ENCODE data around the gene DMBX1. TPM values are rescaled to one million over a fixed set of nuclear protein-coding genes. Genes with fewer than 3 reads are reported as not detected.

DMBX1 gene
- total RNA-seq, 4 donors from 2014 or later: 0.25 to 0.55 (median 0.30) TPM; not detected in 1

- no peaks in the 10 kb centered on the region for H3K9me3 ChIP-seq
- 29% methylated on average over 3 of the region's 3 CpGs for WGBS
- H3K4me1 ChIP-seq: peaks cover 26% of the 10 kb centered on the region
- peak; percentile 83 to 90 for DNase-seq (ENCODE audit: low spot score in 2 of 2)
- H3K36me3 ChIP-seq: no peaks in the 10 kb centered on the region
- H3K27ac ChIP-seq: no peak overlapping the region
- H3K27me3 ChIP-seq: peaks cover 31% of the 10 kb centered on the region
- H3K4me3 ChIP-seq: no peak overlapping the region
- no peak for TF ChIP-seq POLR2AphosphoS5 (IDR thresholded peaks at IDR 0.05)
- TF ChIP-seq CTCF (IDR thresholded peaks at IDR 0.05): peak; percentile 89 to 91
Observed at GRCh38 chr1:46527474-46528296, 38.0 kb downstream of the DMBX1 start.

DNA sequence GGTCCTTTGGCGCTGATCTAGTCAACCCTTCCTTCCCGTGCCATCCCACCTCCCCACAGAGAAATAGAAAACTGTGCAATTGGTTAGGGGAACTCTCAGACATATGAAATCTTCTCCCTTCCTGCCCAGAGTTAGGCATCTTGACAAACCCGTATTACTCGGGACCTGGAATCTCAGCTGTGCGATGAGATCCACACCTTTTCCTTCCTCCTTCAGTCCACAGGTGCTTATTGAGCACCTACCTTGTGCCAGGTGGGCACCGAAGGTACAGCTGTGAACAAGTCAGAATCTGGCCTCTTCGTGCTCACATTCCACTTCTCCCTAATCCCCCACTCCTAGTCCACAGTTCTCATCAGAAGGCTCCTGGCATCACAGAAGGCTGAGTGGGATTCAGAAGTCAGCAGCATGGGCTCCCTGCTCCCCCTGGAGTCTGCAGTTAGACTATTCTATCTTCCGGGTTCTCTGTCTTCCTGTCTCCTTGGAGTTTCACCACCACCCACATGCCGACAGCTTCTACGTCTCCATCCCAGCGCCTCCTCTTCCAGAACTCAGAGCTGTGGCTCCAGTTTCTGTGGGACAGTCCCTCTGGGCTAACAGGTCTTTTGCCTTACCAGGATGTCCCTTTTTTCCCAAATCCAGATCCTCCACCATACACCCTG is 38.8 kb downstream of the DMBX1 start:
- peaks cover 31% of the 10 kb centered on the region for H3K27me3 ChIP-seq

GRCh38 chr1:46529031-46529630 is 39.5 kb downstream of the DMBX1 start:
- peaks cover 19% of the 10 kb centered on the region for H3K4me1 ChIP-seq
- H3K9me3 ChIP-seq: no peaks in the 10 kb centered on the region
- WGBS: 57% methylated on average over 4 of the region's 4 CpGs
- no peak for DNase-seq (ENCODE audit: low spot score in 2 of 2)
- no peak overlapping the region for H3K4me3 ChIP-seq
- H3K27ac ChIP-seq: no peak overlapping the region
- TF ChIP-seq POLR2AphosphoS5 (IDR thresholded peaks at IDR 0.05): no peak
- TF ChIP-seq CTCF (IDR thresholded peaks at IDR 0.05): no peak
- TF ChIP-seq EP300 (IDR thresholded peaks at IDR 0.05): no peak
- TF ChIP-seq POLR2A (IDR thresholded peaks at IDR 0.05): no peak
- peaks cover 31% of the 10 kb centered on the region for H3K27me3 ChIP-seq
- no peaks in the 10 kb centered on the region for H3K36me3 ChIP-seq

More for the DNA sequence above, 38.8 kb downstream of the DMBX1 start:
- no peaks in the 10 kb centered on the region for H3K9me3 ChIP-seq
- H3K36me3 ChIP-seq: no peaks in the 10 kb centered on the region
- TF ChIP-seq POLR2AphosphoS5 (IDR thresholded peaks at IDR 0.05): no peak
- no peak for TF ChIP-seq CTCF (IDR thresholded peaks at IDR 0.05)
- TF ChIP-seq POLR2A (IDR thresholded peaks at IDR 0.05): no peak
- TF ChIP-seq EP300 (IDR thresholded peaks at IDR 0.05): no peak
- WGBS: 27% methylated on average over 10 of the region's 11 CpGs
- H3K4me1 ChIP-seq: peaks cover 23% of the 10 kb centered on the region
- H3K4me3 ChIP-seq: no peak overlapping the region
- H3K27ac ChIP-seq: no peak overlapping the region
- no peak for DNase-seq (ENCODE audit: low spot score in 2 of 2)

DNA sequence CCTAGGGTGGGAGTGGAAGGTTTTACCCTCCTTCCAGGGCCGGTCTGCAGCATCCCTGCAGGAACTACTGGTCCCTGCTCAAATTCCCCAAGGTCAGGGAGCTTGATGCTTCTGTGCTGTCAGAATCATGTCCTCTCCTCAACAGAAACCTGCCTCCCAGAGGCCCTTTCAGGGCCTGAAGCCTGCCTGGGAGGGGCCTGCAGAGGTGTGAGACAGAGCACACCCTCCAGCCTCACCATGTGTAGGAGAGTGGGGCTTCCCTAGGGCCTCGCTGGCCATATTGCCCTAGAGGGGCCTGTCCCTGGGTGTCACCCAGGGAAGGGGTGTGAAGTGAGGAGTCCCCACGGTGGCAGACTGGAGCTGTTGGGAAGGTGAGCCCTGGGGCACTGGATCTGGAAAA is 40.7 kb downstream of the DMBX1 start:
- no peaks in the 10 kb centered on the region for H3K9me3 ChIP-seq
- H3K27ac ChIP-seq: no peak overlapping the region
- peaks cover 33% of the 10 kb centered on the region for H3K27me3 ChIP-seq
- TF ChIP-seq CTCF (IDR thresholded peaks at IDR 0.05): no peak
- TF ChIP-seq POLR2A (IDR thresholded peaks at IDR 0.05): no peak
- no peak for TF ChIP-seq POLR2AphosphoS5 (IDR thresholded peaks at IDR 0.05)
- TF ChIP-seq EP300 (IDR thresholded peaks at IDR 0.05): no peak
- no peaks in the 10 kb centered on the region for H3K36me3 ChIP-seq
- DNase-seq (ENCODE audit: low spot score in 2 of 2): no peak
- H3K4me1 ChIP-seq: peaks cover 14% of the 10 kb centered on the region
- 56% methylated on average over 1 of the region's 3 CpGs for WGBS
- no peak overlapping the region for H3K4me3 ChIP-seq

All from suprapubic skin (tissue), 4 donors.